SJCRH30 (cell line): ENCODE results near the gene TMX4. TPM values are rescaled to one million over a fixed set of nuclear protein-coding genes. Genes with fewer than 3 reads are reported as not detected.

Source experiments
- total RNA-seq: library from RNA; depleted of rRNA; stranded (reverse); fragments of >200 nt; shearing (Covaris generic); gene quantifications from 2 replicates; pipeline ENCODE4 v1.2.3, GENCODE V29; 2014; rRNA removed

The TMX4 gene
- total RNA-seq, 1 experiment from 2014 or later, result 125 TPM

Other genes starting within 250 kb of the TMX4 start
- not detected in 2 replicates for gene HAO1, start 79.3 kb downstream of the TMX4 start, total RNA-seq
- gene PLCB1, start 112.5 kb upstream of the TMX4 start, total RNA-seq, result 11.0 and 13.4 TPM in 2 replicates